HUES6 (cell line): ENCODE results near the gene HOOK2.

Experiments
- H3K27ac ChIP-seq: 2 replicates; pipeline ENCODE4 v1.7.0; 2013; ENCODE audit warnings: low read depth, mild to moderate bottlenecking, low read length, inconsistent platforms
- H3K27me3 ChIP-seq: 2 replicates; pipeline ENCODE4 v1.6.1; 2013; ENCODE audit warnings: low read length; ENCODE audit not compliant: control insufficient read depth, insufficient read depth
- H3K36me3 ChIP-seq: 2 replicates; pipeline ENCODE4 v1.6.1; 2013; ENCODE audit warnings: low read length; ENCODE audit not compliant: control insufficient read depth, insufficient read depth
- H3K4me1 ChIP-seq: 2 replicates; pipeline ENCODE4 v1.6.1; 2013; ENCODE audit warnings: low read length; ENCODE audit not compliant: control insufficient read depth, insufficient read depth
- H3K4me3 ChIP-seq: 2 replicates; pipeline ENCODE4 v1.5.1; 2013; ENCODE audit warnings: low read depth, low read length
- H3K9ac ChIP-seq: one replicate; pipeline ENCODE4 v1.6.1; 2013; ENCODE audit warnings: mild to moderate bottlenecking, low read length
- H3K9me3 ChIP-seq: 2 replicates; pipeline ENCODE4 v1.6.1; 2013; ENCODE audit warnings: low read depth, low read length; ENCODE audit not compliant: control insufficient read depth, insufficient read depth

Gene HOOK2

GRCh38 chr19:12792051-12792852 is 16.9 kb upstream of the HOOK2 start:
- Histone ChIP-seq H3K4me1 (peaks cover 38% of the 10 kb centered on the region), H3K27ac (peak overlapping the region; percentile 35; the same call in 1 of the 2 replicates), H3K36me3 (no peaks in the 10 kb centered on the region), H3K4me3 (peak overlapping the region; percentile 65), H3K9ac (peak overlapping the region; percentile 55), H3K27me3 (peaks cover 7% of the 10 kb centered on the region; the same call in 1 of the 2 replicates), H3K9me3 (no peaks in the 10 kb centered on the region)

GRCh38 chr19:12791345-12792050 is 16.1 kb upstream of the HOOK2 start, which contains the start of gene JUNB:
Gene JUNB (plus strand): TSS chr19:12791486. CDS start chr19:12791772, 286 bp downstream.
- Histone ChIP-seq H3K4me3 (peak within 1 kb of the TSS; percentile 65), H3K9ac (peak within 1 kb of the TSS; percentile 55), H3K9me3 (no peaks in the 10 kb centered on the region), H3K27me3 (peaks cover 7% of the 10 kb centered on the region; the same call in 1 of the 2 replicates), H3K36me3 (no peaks in the 10 kb centered on the region), H3K4me1 (peaks cover 38% of the 10 kb centered on the region), H3K27ac (peak within 1 kb of the TSS; percentile 35; the same call in 1 of the 2 replicates)

DNA sequence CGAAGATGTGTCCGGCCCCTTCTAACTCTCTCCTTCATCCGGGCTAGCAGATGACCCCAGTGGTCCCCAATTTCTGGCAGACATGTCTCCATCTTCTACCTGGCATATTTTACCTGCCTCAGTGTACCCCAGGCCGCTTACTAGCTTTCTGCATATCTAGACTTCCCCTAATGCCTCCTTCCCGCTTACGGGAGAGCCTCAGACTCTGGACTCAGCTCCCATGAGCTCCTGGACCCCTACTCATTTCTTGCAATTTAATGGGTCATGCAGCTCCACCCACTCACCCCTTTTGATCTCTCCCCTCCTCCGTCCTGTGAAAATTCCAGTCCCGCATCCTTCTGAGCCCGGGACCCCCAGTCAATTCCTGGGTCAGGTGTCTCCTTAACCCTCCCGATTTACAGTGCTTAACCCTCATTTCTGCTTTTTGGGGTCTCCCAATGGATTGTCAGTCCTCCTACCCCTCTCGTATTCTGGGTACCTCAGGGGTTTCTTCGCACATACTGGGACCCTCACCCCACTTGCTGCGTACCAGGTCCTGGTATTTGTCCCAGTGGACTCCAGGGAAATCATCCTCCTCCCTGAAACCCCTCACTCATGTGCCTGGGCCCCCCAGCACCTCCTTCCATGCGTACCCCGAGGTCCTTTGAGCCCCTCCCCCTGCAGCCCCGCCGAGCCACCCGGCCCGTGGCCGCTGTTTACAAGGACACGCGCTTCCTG is 15.4 kb upstream of the HOOK2 start:
- Histone ChIP-seq H3K9me3 (no peaks in the 10 kb centered on the region), H3K27me3 (peaks cover 7% of the 10 kb centered on the region; the same call in 1 of the 2 replicates), H3K9ac (peak overlapping the region; percentile 54), H3K4me1 (peaks cover 37% of the 10 kb centered on the region), H3K27ac (no peak overlapping the region; the same call in 1 of the 2 replicates), H3K4me3 (peak overlapping the region; percentile 65), H3K36me3 (no peaks in the 10 kb centered on the region)

DNA sequence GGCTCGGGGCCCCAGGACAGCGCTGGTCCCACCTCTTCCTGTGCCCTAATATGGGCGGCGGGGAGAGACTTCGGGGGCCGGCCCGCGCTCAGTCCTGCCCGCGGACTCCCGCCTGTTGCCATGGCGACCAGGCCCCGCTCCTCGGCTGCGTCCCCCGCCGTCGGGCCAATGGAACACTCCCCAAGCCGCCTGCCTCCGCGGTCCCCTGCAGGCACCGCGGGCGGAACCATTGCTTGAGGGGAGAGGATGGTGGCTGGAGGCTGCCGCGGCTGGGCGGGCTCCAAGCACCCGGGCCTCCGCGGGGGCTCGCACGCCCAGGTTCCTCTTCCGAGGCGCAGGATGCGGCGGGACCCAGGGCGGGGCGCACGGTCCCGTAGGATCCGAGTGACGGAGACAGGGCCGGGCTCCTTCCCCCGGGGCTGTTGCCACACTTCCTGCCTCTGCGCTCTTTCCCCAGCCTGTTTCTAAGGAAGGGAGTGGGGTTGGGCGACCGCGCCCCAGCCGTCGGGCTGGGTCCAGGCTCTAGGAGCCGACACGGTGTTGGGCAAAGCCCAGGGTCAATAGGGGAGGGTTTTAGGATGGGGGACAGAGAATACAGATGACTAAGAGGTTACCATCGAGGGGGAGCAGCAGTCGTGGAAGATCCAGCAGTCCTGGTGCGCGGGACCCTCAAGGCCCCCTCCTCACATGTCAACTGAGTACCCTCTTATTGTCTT is 14.7 kb upstream of the HOOK2 start:
- Histone ChIP-seq H3K9ac (peak overlapping the region; percentile 54), H3K27me3 (peaks cover 7% of the 10 kb centered on the region; the same call in 1 of the 2 replicates), H3K27ac (no peak overlapping the region), H3K9me3 (no peaks in the 10 kb centered on the region), H3K4me3 (peak overlapping the region; percentile 65), H3K4me1 (peaks cover 41% of the 10 kb centered on the region), H3K36me3 (no peaks in the 10 kb centered on the region)

DNA sequence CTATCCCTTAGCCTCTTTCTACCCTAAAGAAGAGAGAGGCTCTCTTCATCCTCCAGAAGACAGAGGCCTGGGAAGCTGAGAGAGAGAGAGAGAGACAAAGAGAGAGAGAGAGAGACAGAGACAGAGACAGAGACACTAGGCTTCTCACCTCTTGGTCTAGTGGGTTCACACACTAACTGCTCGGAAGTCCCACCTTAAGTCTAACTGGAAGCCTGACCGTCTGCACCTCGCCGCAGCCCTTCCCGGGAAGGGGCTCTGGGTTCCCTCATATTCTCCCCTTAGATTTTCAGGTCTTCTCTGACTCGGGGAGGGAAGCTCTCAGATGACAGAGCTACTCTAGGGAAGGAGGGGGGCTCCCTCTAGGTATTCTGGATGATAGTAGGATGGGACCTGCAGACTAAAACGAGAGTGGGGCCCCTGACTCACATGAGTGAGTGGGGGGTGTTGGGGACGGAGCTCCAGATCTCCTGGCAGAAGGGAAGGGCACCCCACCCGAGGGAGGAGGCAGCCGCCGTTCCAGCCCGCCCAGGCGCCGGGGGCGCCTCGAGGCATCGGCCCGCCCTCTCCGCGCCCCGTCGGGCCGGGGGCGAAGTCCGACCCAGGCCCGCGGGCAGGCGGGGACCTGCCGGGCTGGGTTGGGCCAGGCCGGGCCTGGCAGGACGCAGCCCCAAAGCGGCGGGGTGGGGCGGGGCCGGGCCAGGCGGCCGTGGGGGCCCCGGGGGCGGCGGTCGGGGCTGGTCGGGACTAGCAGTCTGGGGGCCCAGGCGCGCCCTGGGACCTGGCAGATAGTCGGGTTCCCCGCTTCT is 13.9 kb upstream of the HOOK2 start:
- Histone ChIP-seq H3K4me3 (peak overlapping the region; percentile 65), H3K9ac (peak overlapping the region; percentile 54), H3K36me3 (no peaks in the 10 kb centered on the region), H3K9me3 (no peaks in the 10 kb centered on the region), H3K27ac (peak overlapping the region; percentile 57; the same call in 1 of the 2 replicates), H3K4me1 (peaks cover 42% of the 10 kb centered on the region), H3K27me3 (peaks cover 7% of the 10 kb centered on the region; the same call in 1 of the 2 replicates)

- Histone ChIP-seq H3K9me3 (no peaks in the 10 kb centered on the region), H3K4me1 (peaks cover 43% of the 10 kb centered on the region), H3K4me3 (peak overlapping the region; percentile 65), H3K27ac (peak overlapping the region; percentile 57; the same call in 1 of the 2 replicates), H3K9ac (peak overlapping the region; percentile 48), H3K27me3 (peaks cover 7% of the 10 kb centered on the region; the same call in 1 of the 2 replicates), H3K36me3 (no peaks in the 10 kb centered on the region)
Measured at GRCh38 chr19:12788682-12789097, 13.3 kb upstream of the HOOK2 start.

DNA sequence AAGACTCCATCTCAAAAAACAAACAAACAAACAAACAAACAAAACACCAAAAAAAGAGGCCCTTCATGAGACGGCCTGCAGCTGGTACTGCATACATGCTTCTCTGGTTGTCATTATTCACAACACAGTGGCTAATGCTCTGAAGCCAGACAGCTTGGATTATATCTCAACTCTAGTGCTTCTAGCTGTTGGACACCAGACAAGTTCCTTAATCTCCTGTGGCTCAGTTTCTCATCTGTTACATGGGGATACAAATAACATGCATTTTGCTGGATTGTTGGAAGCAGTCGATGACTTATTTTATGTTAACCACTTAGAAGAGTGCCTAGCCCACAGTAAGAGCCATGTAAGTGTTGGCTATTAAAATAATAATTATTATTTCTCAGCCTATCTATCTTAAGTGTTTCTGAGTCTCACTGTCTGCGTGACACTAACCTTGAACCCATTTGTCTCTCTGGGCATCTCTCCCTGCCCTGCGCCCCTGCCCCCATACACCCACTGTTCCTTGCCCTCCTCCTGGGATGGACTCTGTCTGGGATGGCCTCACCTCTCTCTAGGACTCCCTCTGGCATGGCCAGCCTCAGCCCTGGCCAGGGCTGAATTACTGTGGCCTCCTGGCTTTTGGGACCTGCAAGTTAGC is 12.8 kb upstream of the HOOK2 start:
- Histone ChIP-seq H3K27me3 (peaks cover 7% of the 10 kb centered on the region; the same call in 1 of the 2 replicates), H3K9me3 (no peaks in the 10 kb centered on the region), H3K27ac (no peak overlapping the region), H3K36me3 (no peaks in the 10 kb centered on the region), H3K9ac (peak overlapping the region; percentile 14), H3K4me1 (peaks cover 47% of the 10 kb centered on the region), H3K4me3 (peak overlapping the region; percentile 65)

DNA sequence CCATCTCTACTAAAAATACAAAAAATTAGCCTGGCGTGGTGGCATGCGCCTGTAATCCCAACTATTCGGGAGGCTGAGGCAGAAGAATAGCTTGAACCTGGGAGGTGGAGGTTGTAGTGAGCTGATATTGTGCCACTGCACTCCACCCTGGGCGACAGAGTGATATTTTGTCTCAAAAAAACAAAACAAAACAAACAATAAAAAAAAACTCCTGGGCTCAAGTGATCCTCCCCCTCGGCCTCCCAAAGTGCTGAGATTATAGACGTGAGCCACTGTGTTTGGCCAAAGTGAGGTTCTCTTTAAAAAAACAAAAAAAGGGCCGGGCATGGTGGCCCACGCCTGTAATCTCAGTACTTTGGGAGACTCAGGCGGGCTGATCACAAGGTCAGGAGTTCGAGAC is 12.1 kb upstream of the HOOK2 start:
- no peak overlapping the region for H3K9ac ChIP-seq
- H3K27ac ChIP-seq, result no peak overlapping the region
- no peaks in the 10 kb centered on the region for H3K36me3 ChIP-seq
- no peaks in the 10 kb centered on the region for H3K9me3 ChIP-seq
- H3K4me3 ChIP-seq, result no peak overlapping the region
- H3K27me3 ChIP-seq, result peaks cover 7% of the 10 kb centered on the region; the same call in 1 of the 2 replicates
- H3K4me1 ChIP-seq, result peaks cover 47% of the 10 kb centered on the region

GRCh38 chr19:12786952-12787351 is 11.6 kb upstream of the HOOK2 start:
- H3K36me3 ChIP-seq, result no peaks in the 10 kb centered on the region
- peaks cover 47% of the 10 kb centered on the region for H3K4me1 ChIP-seq
- no peak overlapping the region for H3K4me3 ChIP-seq
- no peak overlapping the region for H3K9ac ChIP-seq
- no peaks in the 10 kb centered on the region for H3K9me3 ChIP-seq
- H3K27ac ChIP-seq, result no peak overlapping the region
- H3K27me3 ChIP-seq, result peaks cover 7% of the 10 kb centered on the region; the same call in 1 of the 2 replicates
